ENCODE results near the gene DMD.

Gene DMD

DNA sequence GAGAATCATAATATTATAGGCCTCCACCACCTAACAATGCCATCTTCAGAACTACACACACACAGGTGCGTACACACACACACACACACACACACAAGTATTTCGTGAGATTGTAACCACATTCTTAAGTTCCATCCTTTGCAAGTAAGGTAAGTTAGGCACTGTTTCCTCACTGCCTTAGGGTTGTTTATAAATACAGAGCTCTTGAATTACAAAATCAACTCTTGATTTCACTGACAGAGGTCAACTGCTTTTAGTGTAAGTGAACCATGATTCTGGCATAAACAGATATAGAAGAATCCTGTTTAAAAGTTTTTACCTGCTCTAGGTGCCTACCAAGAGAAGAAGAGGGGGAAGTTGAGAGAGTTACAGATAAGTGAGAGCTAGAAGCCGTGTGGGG is 166.1 kb downstream of the DMD start:
- DNase-seq (ENCODE audit: low read depth in 2 of 2) = no peak

DNA sequence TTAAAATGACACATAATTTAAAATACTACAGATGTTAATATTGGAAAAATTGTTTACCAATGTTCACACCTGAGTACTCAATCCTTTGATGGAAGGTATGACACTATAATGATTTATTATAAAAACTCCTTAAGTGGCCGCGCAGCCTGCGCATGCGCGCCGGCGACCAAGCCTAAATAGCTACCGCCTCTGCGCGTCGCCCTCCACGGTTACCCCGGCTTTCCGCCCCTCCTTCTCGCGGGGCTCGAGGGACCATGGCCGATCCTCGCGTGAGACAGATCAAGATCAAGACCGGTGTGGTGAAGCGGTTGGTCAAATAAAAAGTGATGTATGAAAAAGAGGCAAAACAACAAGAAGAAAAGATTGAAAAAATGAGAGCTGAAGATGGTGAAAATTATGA is 170.2 kb downstream of the DMD start:
- DNase-seq (ENCODE audit: low read depth in 2 of 2) = no peak

DNA sequence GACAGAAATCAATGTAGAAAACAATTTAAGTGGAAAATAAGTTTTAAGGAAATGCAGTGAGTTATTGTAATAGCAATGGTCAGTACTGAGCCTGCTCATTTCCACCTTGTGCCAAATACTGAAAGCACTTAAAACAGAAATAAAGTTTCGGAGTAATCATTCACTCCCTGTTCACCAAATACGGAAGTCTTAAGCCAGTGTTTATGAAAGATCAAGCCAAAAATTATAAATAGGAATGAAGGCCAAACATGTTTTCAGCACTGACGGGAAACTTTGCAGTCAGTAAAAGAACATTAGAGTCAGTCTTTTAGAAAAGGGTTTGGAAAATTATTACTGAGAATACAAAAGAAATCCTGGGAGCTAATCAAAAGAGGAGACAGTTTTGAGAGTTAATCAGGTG is 178.6 kb downstream of the DMD start:
- no peak for DNase-seq (ENCODE audit: low read depth in 2 of 2)

DNA sequence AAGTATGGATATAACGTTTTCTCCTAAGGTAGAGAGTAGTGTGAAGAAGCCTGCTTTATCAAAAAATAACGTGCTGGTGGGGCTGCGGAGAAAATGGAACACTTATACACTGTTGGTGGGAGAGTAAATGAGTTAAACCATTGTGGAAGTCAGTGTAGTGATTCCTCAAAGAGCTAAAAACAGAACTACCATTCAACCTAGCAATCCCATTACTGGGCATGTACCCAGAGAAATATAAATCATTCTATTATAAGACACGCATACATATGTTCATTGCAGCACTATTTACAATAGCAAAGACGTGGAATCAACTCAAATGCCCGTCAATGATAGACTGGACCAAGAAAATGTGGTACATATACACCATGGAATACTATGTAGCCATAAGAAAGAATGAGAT is 196.4 kb downstream of the DMD start:
- no peak for DNase-seq (ENCODE audit: low read depth in 2 of 2)

DNA sequence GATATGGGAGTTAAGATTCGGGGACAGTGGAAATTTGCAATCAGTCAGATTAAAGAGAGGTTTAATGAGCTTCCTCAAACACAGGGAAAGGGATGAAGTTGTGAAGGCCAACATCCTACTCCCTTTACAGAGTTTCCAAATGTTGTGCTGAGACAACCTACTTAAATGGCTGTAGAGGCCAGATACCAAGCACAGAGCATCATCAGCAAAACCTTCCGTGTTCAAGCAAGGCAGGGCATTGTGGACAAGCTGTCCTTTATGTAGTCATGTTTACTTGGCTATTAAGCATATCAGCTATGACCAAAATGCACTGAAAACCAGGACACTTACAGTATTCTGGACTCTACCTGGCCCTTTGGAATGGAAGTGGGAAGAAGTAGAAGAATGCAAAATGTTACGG is 197.3 kb downstream of the DMD start:
- DNase-seq (ENCODE audit: low read depth in 2 of 2) = no peak

DNA sequence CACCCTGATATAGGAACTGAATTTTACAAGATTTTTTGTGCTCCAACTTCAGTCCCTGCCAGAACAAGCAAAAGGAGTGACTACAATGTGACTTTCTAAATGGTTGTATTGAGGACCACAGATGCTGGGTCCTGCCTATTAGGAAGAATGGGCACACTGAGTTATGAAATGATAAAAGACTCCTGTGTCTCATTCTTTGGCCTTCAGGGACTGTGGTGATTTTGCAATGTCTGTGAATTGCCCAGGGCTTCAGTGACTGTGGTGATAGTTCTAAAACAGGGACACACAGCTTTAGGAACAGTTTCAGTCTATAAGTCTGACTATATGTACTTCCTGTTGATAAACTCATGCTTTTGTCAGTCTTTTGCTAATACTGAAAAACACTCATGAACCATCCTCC is 210.2 kb downstream of the DMD start:
- no peak for DNase-seq (ENCODE audit: low read depth in 2 of 2)

DNA sequence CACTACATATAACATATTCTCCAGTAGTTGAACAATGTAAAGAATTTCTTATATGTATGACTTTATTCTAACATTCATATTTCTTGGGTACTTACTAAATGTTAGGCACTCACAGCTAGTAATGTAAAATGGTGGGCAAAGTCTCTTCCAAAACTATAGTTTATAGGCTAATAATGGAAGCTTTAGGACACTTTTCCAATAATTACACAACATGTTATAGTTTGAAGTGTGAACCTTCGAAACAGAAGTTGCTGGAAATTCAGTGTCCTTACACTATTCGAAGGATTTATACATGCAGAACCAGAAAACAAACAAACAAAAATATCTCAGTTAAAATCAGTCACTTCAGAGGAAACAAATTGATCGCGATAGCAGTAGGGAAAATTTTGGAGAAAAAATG is 212.6 kb downstream of the DMD start:
- DNase-seq (ENCODE audit: low read depth in 2 of 2) = no peak

DNA sequence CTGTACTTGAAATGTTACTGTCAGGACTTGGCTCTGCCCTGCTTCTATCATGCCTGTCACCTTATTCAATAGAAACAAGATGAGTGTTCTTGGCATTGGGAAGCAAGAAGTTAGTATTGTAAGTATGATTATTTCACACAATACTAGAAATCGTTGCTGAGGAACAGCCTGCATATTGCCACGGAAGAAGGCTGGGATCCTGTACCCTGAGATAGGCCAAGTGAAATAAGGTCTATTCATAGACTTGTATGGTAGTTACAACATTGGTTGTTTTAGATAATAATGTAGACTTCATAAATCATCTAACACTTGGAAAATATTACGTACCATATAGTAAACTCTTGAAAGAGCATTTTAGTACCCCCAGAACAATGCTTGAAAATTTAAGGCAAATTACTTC is 215.9 kb downstream of the DMD start:
- DNase-seq (ENCODE audit: low read depth in 2 of 2) = no peak

DNA sequence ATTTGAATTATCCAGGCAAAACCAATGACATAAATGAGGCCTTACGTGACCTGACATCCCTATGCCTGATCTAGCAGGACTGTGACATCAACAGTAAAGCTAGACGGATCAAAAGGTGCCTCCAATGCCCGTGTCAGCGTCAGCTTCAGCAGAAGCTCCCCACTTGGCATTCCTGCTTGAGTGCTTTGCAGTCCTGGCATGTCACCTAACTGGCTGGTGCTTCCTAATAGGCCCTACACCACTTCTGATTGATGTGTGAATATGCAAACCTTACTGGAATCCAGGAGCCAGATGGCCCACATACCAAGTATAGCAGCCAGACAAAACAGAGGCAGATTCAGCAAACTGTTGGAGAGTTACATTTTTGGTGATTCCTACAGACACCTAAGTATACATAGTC is 224.2 kb downstream of the DMD start:
- DNase-seq (ENCODE audit: low read depth in 2 of 2) = no peak

DNA sequence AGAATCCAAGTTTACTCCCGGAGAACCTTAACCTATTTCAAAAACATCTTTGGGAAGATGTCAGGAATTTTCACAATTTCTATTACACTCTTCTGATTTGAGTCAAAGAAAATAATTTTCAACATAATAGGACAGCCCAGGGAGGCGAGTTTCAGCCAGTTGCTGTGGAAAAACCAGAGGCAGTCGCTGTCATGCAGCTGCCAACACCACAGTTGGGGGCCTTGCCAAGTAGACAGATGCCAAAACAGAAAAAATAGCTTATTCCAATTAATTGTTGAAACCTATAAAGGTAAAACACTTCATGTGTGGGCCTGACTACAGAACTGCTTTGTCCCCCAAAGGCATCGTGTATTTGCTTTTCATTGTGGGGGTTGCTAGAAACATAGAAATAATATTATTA is 225.8 kb downstream of the DMD start:
- DNase-seq (ENCODE audit: low read depth in 2 of 2) = no peak

DNA sequence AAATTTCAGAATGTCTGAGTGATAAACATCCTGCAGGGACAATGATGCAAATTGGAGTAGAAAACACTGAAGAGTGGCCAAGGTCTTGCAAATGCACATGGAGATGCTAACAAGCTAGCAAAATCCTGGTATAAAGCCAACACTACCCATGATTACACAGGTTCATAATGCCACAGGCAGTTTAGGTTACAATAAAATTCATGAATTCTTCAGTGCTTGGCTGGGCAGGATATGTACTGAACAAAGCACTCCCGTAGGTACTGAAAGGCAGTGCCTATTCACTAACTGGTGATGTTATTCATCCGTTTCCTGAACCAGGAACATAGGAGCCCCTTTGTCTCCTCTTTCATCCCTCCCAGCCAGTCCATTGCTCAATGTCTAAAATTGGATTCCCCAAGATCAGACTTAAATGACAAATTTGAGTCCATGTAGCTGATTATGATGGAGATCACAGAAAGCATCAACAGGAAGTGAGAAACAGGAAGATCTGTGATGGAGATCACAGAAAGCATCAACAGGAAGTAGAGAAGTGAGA is 244.5 kb downstream of the DMD start:
- DNase-seq (ENCODE audit: low read depth in 2 of 2) = no peak

DNA sequence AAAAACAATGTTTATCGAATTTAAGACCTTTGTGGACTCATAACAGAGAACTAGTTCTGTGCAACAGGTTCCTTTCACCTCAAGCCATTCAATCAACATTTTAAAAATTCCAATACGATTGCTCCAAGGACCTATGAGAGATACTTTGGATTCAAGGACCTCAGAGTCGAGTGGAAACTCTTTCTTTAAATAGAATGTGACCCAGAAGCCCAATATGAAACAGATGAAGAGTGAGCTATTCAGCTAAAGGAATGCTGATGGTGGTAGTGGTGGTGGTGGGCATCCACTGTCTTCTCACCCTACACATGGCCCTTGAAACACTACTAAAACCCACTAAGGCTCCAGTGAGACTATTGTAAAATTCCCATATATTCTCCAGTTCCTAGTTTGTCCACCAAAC is 257.2 kb downstream of the DMD start:
- no peak for DNase-seq (ENCODE audit: low read depth in 2 of 2)

DNA sequence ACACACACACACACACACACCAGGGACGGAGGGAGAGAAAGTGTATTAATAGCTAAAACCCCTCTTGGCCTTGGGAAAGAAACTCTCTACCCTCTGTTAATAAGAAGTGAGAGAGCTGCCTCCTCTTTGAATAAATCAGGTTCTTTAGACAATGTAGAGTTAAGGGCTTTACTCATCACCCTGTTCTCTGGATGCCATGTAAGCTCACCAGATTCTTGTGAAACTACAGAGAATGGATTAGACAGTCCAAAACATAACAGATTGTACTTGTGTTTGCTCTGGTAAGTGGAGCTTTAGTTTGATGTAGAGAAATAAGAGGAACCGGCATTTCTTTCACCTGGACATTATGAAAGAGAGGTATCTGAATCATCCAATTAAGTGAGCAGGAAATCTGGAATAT is 263.2 kb downstream of the DMD start:
- no peak for DNase-seq (ENCODE audit: low read depth in 2 of 2)

DNA sequence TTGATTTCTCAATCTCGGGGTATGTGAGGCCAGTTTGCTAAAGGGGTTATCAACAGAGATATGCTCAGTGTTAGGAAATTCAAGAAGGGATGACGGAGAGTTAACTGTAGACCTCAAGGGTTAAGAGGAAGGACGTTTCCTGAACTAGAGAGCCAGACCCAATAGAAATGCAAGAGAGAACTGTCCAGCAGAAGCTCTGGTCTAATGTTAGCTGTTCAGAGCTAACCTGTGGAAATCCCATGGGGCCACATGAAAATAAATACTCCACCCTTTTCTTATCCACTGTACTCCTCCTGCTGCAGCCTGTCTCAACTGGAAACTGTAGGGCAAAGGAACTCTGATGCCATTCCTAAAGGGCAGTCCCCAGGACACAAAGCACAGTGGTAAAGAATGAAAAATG is 274.3 kb downstream of the DMD start:
- DNase-seq (ENCODE audit: low read depth in 2 of 2) = no peak

DNA sequence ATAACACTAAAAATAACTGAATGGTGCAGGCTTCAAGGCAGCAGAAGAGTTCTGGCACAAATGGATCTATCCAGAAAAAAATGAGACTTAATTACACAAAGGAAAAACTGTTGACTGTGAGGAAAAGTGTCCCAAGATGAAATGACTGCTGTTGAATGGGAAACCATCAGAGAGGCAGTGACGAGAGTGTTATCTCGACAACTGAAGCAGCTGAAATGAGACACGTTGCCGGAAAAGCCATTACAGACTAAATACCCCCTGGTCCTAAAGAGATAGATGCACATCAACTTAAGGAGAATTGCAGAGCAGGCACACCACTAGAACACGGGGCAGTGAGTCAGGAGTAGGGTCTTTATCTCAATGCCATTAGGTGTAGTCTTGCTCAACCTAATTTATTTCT is 277.8 kb downstream of the DMD start:
- DNase-seq (ENCODE audit: low read depth in 2 of 2) = no peak

DNA sequence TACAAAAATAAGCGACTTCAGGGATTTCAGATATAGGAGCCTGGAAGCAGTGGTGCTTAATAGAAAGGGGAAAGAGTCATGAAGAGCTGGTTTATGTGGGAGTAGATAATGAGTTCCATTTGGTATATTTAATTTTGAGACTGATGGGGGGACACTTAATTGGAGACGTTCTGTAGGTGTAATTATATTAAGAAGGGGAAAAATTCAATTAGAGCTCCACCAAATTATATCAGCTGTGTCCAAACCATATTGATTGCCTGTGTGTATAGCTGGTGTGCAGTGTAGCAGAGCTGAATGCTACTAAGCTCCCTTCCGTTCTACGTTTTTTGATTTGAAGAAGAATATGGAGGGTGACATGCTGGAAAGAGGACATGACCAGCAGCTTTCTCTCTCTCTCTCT is 282.3 kb downstream of the DMD start:
- DNase-seq (ENCODE audit: low read depth in 2 of 2) = no peak

DNA sequence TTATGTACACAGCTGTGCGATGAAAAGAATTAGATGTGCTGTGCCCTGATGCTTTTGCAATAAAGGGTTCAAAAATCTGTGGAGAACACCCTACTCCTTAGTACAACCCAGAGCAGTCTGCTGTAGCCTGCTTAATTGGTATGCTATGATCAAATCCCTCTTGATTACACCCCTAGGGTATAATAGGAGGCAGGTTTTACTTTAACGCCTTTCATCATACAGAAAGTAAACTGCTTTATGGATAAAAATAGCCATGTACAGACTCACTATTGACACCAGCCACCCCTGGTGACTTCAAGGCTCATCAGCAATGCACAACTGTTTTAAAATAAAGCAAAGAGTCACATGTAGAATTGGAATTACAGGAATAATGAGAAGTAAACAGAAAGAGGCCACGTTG is 315.3 kb downstream of the DMD start:
- DNase-seq (ENCODE audit: low read depth in 2 of 2) = no peak

DNA sequence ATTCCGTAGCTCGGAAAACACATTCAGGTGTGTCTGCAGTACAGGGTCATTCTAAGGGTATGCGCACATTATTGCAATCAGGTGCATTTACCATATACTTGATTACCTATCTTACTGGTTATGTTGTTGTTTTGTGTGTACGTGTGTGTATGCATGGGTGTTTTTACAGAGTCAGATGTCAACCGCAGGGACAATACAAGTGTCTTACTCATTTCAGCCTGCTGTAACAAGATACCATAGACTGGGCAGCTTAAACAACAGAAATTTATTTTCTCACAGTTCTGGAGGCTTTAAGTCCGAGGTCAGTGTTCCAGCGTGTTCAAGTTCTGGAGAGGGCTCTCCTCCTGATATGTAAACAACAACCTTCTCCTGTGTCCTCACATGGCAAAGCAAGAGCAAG is 316.7 kb downstream of the DMD start:
- no peak for DNase-seq (ENCODE audit: low read depth in 2 of 2)

DNA sequence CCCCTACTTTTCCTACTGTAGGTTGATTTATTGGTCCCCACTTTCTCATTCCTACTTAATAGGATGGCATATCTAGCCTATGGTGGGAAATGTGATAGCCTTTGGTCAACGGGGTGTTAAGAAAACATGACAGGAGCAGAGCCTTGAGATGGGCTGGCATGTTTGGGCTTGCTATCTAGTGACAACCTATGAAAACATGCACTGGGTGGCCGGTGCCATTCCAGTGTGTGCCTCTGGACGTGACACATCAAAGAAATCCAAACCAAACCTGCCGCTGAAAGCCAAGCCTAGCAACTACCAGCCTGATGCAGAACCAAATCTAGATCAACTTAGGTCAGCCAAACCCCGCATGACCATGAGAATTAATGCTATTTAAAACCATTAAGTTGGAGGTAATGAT is 317.6 kb downstream of the DMD start:
- DNase-seq (ENCODE audit: low read depth in 2 of 2) = no peak

DNA sequence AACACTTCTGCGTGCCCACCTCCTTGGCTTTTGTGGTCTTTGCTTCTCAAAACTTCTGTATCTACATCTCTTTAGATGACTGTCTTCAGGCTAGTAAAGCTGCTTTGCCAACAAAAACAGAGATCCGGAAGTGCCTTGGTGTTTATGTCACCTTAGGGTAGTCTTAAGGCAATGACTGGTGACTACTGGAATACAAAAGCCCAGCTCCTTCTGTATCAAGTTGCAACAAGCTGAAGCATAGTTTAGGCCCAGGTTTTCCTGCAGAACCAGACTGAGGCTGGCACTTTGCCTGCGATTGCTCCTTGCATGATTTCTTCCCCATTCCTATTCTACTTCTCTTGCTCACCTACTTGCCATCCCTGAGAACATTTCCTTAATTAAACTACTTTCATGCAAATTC is 333.8 kb downstream of the DMD start:
- no peak for DNase-seq (ENCODE audit: low read depth in 2 of 2)

DNA sequence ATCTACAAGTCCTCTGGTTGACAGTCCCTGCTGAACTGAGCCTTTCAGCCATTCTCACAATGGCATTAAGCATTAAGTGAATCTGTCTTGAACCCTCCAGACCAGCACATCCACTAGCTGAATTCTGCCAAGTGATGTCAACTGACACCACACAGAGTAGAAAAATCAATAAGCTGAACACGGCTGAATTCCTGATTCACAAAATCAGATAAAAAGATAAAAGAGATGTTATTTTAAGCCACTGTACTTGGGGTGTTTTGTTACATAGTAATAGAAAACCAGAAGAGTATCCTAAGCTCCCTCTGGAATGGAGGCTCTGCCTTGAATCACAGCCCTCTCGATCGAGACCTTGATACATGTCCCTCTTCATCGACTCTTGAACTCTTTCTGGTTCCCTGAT is 336.5 kb downstream of the DMD start:
- DNase-seq (ENCODE audit: low read depth in 2 of 2) = no peak

DNA sequence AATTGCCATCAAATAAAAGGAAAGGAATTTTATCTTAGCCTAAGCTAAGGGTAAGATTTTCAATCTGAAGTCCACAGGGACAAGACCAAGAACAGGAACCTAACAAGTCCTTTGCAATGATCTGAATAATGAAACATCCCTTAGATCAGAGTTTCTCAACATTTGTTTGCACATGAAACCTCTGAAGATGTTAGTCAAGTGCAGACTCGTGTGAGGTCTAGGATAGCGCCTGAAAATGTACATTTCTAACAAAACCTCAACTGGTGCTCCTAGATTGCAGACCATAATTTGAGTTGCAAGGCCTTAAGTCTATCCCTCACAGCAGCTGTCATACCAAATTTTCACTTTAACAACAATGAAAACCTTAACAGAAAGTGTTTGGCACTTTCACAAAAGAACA is 337.6 kb downstream of the DMD start:
- no peak for DNase-seq (ENCODE audit: low read depth in 2 of 2)

DNA sequence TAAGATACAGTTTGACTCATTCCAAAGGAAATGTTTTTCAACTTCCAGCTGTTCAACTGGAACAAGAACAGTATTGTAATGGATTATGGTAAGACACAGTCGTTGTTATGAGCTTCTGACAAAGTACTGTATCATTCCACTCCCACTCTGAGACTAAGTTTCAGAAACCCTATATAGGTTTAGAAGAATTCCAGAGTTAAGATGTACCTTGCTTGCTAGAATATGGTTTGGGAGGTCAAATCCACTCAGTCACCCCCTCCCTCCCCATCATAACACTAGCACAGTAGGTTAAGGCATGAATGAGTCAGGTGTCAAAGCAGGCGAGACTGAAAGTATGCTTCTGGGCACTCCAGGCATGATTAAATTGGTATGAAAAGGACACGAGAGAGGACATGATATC is 339.7 kb downstream of the DMD start:
- DNase-seq (ENCODE audit: low read depth in 2 of 2) = no peak

DNA sequence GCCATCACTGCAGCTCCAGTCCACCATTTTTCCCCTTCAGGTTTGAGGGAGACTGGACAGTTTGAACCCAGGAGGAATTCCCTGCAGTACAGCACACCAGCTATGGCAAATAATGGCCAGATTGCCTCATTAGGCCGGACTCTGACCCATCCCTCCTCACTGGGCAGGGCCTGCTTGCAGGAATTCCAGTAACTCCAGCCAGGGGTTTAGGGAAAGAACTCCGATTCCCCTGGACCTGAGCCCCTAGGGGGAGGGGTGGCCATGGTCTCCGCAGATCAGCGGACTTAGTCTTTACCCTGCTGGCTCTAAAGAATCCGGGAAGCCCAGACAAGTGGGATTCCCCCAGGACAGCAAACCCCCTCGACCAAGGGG is 342.8 kb downstream of the DMD start:
- no peak for DNase-seq (ENCODE audit: low read depth in 2 of 2)
